Liver (tissue), 9 donors: ENCODE measurements around the gene MYO16. TPM values are rescaled to one million over a fixed set of nuclear protein-coding genes. Genes with fewer than 3 reads are reported as not detected.

Experiments used
- DNase-seq: peaks from one replicate; pipeline ENCODE4 v3.0.0-alpha.2; 2017; ENCODE audit warnings: low spot score
- H3K27ac ChIP-seq, 2 donors: one replicate each; pipeline ENCODE4 v1.7.0; 2013; ENCODE audit warnings: inconsistent platforms in 2 of 2, low read length in 2 of 2, control low read depth in 1 of 2, low read depth in 1 of 2, mild to moderate bottlenecking in 1 of 2
- H3K27me3 ChIP-seq, 4 donors: one replicate each; pipeline versions ENCODE4 v1.6.1 to v1.7.0; 2013; ENCODE audit warnings: low read length in 3 of 4, inconsistent platforms in 1 of 4, mild to moderate bottlenecking in 1 of 4, moderate library complexity in 1 of 4; ENCODE audit not compliant: control insufficient read depth in 4 of 4, insufficient read depth in 4 of 4
- H3K36me3 ChIP-seq, 4 donors: one replicate each; pipeline versions ENCODE4 v1.6.1 to v1.7.0; 2013; ENCODE audit warnings: low read length in 3 of 4, mild to moderate bottlenecking in 3 of 4, low read depth in 1 of 4, moderate library complexity in 1 of 4; ENCODE audit not compliant: control insufficient read depth in 4 of 4, insufficient read depth in 3 of 4
- H3K4me1 ChIP-seq, 4 donors: one replicate each; pipeline versions ENCODE4 v1.6.1 to v1.7.0; 2013; ENCODE audit warnings: low read length in 3 of 4, mild to moderate bottlenecking in 3 of 4, moderate library complexity in 1 of 4; ENCODE audit not compliant: control insufficient read depth in 4 of 4, insufficient read depth in 4 of 4
- H3K4me3 ChIP-seq, 3 donors: one replicate each; pipeline versions ENCODE4 v1.6.1 to v1.7.0; 2013; ENCODE audit warnings: low read length in 3 of 3, control low read depth in 1 of 3, low read depth in 1 of 3, mild to moderate bottlenecking in 1 of 3
- H3K9ac ChIP-seq, 2 donors: one replicate each; pipeline ENCODE4 v1.7.0; 2013; ENCODE audit warnings: low read length in 2 of 2, mild to moderate bottlenecking in 2 of 2, moderate library complexity in 2 of 2, control low read depth in 1 of 2, low read depth in 1 of 2
- H3K9me3 ChIP-seq, 4 donors: one replicate each; pipeline versions ENCODE4 v1.6.1 to v1.7.0; 2013; ENCODE audit warnings: low read length in 3 of 4; ENCODE audit not compliant: control insufficient read depth in 4 of 4
- ATF3 ChIP-seq: IDR thresholded peaks from 2 replicates; pipeline ENCODE4 v1.6.1; 2016; ENCODE audit warnings: antibody characterized with exemption
- EGR1 ChIP-seq, 2 donors: IDR thresholded peaks; 2 replicates each; pipeline ENCODE4 v1.6.1; 2016 to 2018; ENCODE audit warnings: antibody characterized with exemption in 2 of 2, low read depth in 2 of 2
- FOXA1 ChIP-seq: IDR thresholded peaks from 2 replicates; pipeline ENCODE4 v1.6.1; 2016; ENCODE audit warnings: antibody characterized with exemption
- FOXA2 ChIP-seq: IDR thresholded peaks from 2 replicates; pipeline ENCODE4 v1.6.1; 2016; ENCODE audit warnings: antibody characterized with exemption
- GABPA ChIP-seq, 2 donors: IDR thresholded peaks in 1 of 2; conservative IDR thresholded peaks in 1 of 2; 2 replicates each; pipeline ENCODE4 v1.6.1; 2016; ENCODE audit warnings: antibody characterized with exemption in 2 of 2, mild to moderate bottlenecking in 1 of 2, moderate library complexity in 1 of 2
- HNF4G ChIP-seq: IDR thresholded peaks from 2 replicates; pipeline ENCODE4 v1.6.1; 2016; ENCODE audit warnings: antibody characterized with exemption
- JUND ChIP-seq, 2 donors: IDR thresholded peaks; 2 replicates each; pipeline ENCODE4 v1.6.1; 2016; ENCODE audit warnings: antibody characterized with exemption in 2 of 2
- MAX ChIP-seq: IDR thresholded peaks from 2 replicates; pipeline ENCODE4 v1.6.1; 2016; ENCODE audit warnings: antibody characterized with exemption
- NR2F2 ChIP-seq: IDR thresholded peaks from 2 replicates; pipeline ENCODE4 v1.6.1; 2016; ENCODE audit warnings: antibody characterized with exemption
- RAD21 ChIP-seq, 2 donors: IDR thresholded peaks; 2 replicates each; pipeline ENCODE4 v1.6.1; 2016; ENCODE audit warnings: antibody characterized with exemption in 2 of 2, mild to moderate bottlenecking in 2 of 2
- SP1 ChIP-seq: IDR thresholded peaks from 2 replicates; pipeline ENCODE4 v1.6.1; 2018; ENCODE audit warnings: antibody characterized with exemption, mild to moderate bottlenecking
- TAF1 ChIP-seq: conservative IDR thresholded peaks from 2 replicates; pipeline ENCODE4 v1.6.1; 2016; ENCODE audit warnings: antibody characterized with exemption, mild to moderate bottlenecking
- WGBS: extraction: QIAGEN DNeasy Blood & Tissue Kit; methylation state at CpG from one replicate; pipeline ENCODE4 v1.1.7; 2013; 5-methylcytosine and 5-hydroxymethylcytosine counted together
- polyA plus RNA-seq, 2 donors: library from polyadenylated mRNA; stranded (reverse) in 1 of 2; unstranded in 1 of 2; fragments of 200-250 nt in 1 of 2; fragments of >200 nt in 1 of 2; fragmentation: Nextera tagmentation in 1 of 2; extraction: Ambion mirVana in 1 of 2; gene quantifications; one replicate each; pipeline versions ENCODE4 v1.2.1 to v1.2.3, GENCODE V29; 2013 to 2015
- total RNA-seq, 2 donors: library from RNA; depleted of rRNA; stranded (reverse); fragments of >200 nt; gene quantifications; one replicate each; pipeline ENCODE4 v1.2.3, GENCODE V29; 2014
- TF ChIP-seq, protein P1 (sequence below): IDR thresholded peaks from 2 replicates; pipeline ENCODE4 v1.6.1; 2016; ENCODE audit warnings: antibody characterized with exemption
- TF ChIP-seq, protein P2 (sequence below): fragments of 150-350 bp; IDR thresholded peaks from 2 replicates; pipeline ENCODE4 v1.5.1; 2017; ENCODE audit warnings: improper control_type of control experiment, low read depth, low read length; ENCODE audit not compliant: missing input control
- donor health status: healthy.
- donor health status: healthy.
- donor health status: healthy.
- donor health status: healthy.
- donor health status: healthy.

Gene MYO16
- total and polyA plus RNA-seq, 4 donors, result 0.37 to 1.1 (median 0.68) TPM

- WGBS, result 49% methylated on average over 4 of the region's 4 CpGs
- no peak for TF ChIP-seq TAF1
- TF ChIP-seq MAX, result no peak
- TF ChIP-seq RAD21 (IDR thresholded peaks at IDR 0.05), result no peak
- H3K9me3 ChIP-seq, result no peaks in the 10 kb centered on the region
Measured at GRCh38 chr13:108851660-108852059, 222.2 kb downstream of the MYO16 start.

DNA sequence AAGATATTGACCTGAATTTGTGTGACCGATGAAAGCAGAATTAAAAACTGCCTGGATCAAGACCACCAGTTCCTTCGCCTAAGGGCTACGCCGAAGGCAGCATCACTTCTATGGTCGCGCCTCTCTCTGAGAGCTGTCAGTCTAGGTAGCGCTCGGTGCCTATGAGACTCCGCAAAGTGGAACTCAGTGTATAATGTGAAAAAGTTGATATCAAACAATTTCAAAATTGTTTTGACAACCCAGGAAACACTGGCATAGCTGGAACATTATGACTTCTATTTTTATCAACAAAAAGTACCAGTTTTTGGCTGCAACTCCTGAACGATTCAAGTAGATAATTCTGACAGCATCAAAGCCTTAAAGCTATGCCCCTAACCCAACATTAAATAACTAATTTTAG lies 223.6 kb downstream of the MYO16 start:
- 90% methylated on average over 10 of the region's 10 CpGs for WGBS
- H3K9ac ChIP-seq, result no peak overlapping the region
- H3K36me3 ChIP-seq, result no peaks in the 10 kb centered on the region
- H3K9me3 ChIP-seq, result no peaks in the 10 kb centered on the region
- no peaks in the 10 kb centered on the region for H3K4me1 ChIP-seq
- DNase-seq, result no peak
- TF ChIP-seq EGR1 (IDR thresholded peaks at IDR 0.05; ENCODE audit: low read depth in 2 of 2), result no peak
- no peak for TF ChIP-seq FOXA1
- TF ChIP-seq, protein P1, sequence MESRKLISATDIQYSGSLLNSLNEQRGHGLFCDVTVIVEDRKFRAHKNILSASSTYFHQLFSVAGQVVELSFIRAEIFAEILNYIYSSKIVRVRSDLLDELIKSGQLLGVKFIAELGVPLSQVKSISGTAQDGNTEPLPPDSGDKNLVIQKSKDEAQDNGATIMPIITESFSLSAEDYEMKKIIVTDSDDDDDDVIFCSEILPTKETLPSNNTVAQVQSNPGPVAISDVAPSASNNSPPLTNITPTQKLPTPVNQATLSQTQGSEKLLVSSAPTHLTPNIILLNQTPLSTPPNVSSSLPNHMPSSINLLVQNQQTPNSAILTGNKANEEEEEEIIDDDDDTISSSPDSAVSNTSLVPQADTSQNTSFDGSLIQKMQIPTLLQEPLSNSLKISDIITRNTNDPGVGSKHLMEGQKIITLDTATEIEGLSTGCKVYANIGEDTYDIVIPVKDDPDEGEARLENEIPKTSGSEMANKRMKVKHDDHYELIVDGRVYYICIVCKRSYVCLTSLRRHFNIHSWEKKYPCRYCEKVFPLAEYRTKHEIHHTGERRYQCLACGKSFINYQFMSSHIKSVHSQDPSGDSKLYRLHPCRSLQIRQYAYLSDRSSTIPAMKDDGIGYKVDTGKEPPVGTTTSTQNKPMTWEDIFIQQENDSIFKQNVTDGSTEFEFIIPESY, result no peak
- TF ChIP-seq HNF4G, result no peak
- TF ChIP-seq GABPA (IDR thresholded peaks at IDR 0.05 in 1 of 2, conservative IDR thresholded peaks at IDR 0.05 in 1 of 2), result no peak
- TF ChIP-seq FOXA2, result no peak
- TF ChIP-seq SP1, result no peak
- TF ChIP-seq, protein P2, sequence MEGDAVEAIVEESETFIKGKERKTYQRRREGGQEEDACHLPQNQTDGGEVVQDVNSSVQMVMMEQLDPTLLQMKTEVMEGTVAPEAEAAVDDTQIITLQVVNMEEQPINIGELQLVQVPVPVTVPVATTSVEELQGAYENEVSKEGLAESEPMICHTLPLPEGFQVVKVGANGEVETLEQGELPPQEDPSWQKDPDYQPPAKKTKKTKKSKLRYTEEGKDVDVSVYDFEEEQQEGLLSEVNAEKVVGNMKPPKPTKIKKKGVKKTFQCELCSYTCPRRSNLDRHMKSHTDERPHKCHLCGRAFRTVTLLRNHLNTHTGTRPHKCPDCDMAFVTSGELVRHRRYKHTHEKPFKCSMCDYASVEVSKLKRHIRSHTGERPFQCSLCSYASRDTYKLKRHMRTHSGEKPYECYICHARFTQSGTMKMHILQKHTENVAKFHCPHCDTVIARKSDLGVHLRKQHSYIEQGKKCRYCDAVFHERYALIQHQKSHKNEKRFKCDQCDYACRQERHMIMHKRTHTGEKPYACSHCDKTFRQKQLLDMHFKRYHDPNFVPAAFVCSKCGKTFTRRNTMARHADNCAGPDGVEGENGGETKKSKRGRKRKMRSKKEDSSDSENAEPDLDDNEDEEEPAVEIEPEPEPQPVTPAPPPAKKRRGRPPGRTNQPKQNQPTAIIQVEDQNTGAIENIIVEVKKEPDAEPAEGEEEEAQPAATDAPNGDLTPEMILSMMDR, result no peak
- TF ChIP-seq MAX, result no peak
- no peak for TF ChIP-seq JUND (IDR thresholded peaks at IDR 0.05)
- TF ChIP-seq ATF3, result no peak
- H3K27ac ChIP-seq, result no peak overlapping the region
- H3K4me3 ChIP-seq, result no peak overlapping the region
- H3K27me3 ChIP-seq, result no peaks in the 10 kb centered on the region

More at GRCh38 chr13:108851660-108852059, 222.2 kb downstream of the MYO16 start:
- no peak overlapping the region for H3K4me3 ChIP-seq
- no peaks in the 10 kb centered on the region for H3K27me3 ChIP-seq
- no peaks in the 10 kb centered on the region for H3K4me1 ChIP-seq
- H3K9ac ChIP-seq, result no peak overlapping the region
- H3K36me3 ChIP-seq, result no peaks in the 10 kb centered on the region
- DNase-seq, result no peak
- H3K27ac ChIP-seq, result no peak overlapping the region

DNA sequence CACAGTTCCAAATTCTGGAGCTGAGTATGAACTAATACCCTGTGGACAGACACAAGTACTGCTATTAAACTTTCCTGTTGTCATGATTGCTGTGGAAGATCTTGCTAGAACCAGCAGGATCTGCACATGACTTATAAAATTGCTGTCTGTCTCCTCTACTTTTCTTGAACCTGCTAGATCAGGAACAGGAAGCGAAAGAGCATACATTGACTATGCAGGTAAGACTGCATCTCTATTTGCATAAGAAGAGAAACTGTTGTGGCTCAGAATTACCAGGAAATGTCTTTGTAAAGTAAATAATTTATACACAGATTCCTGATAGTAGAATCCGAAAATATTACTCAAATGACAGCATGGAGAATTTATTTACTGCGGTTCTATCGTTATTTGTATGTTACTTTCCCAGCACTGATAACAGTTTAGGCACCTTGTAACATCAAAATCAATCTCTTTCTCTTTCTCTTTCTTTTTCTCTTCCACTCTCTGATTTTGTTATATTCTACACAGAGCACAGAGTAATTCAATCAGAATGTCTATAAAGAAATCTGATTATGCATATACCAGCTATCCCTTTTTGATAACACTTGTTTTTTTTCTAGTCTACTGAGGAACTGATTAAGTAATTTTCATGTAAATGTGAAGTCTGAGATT lies 226.5 kb downstream of the MYO16 start:
- WGBS, result 66% methylated on average over 4 of the region's 4 CpGs
- Histone ChIP-seq H3K27me3 (no peaks in the 10 kb centered on the region), H3K27ac (no peak overlapping the region), H3K9ac (no peak overlapping the region), H3K4me3 (no peak overlapping the region), H3K36me3 (no peaks in the 10 kb centered on the region), H3K4me1 (peaks cover 0 to 1% (median 0%) of the 10 kb centered on the region in 4 donors), H3K9me3 (no peaks in the 10 kb centered on the region)
- DNase-seq, result no peak
- TF ChIP-seq JUND (IDR thresholded peaks at IDR 0.05), result no peak
- no peak for TF ChIP-seq GABPA (IDR thresholded peaks at IDR 0.05 in 1 of 2, conservative IDR thresholded peaks at IDR 0.05 in 1 of 2)
- no peak for TF ChIP-seq FOXA1
- TF ChIP-seq NR2F2, result no peak
